ENCODE results near the gene IGLL5. TPM values are rescaled to one million over a fixed set of nuclear protein-coding genes. Genes with fewer than 3 reads are reported as not detected.
"Not testable (repeated sequence)": the region's sequence is repeated elsewhere in the genome, so short reads cannot be mapped to it uniquely, and the experiment has no call there.

The IGLL5 gene
- total and polyA plus RNA-seq, 4 experiments from 2014 or later: 0.26 to 3.6 TPM; not detected in 2

- peaks cover 0 to 2% of the 10 kb centered on the region in 2 donors for H3K27me3 Mint-ChIP-seq
- peaks cover 0 to 1% (median 0%) of the 10 kb centered on the region in 8 donors for H3K9me3 Mint-ChIP-seq
- H3K4me1 Mint-ChIP-seq: peaks cover 0 to 1% (median 0%) of the 10 kb centered on the region in 4 donors
- CTCF ChIA-PET (ENCODE audit: partially characterized antibody): no interaction called here
- Histone ChIP-seq H3K27me3 (ENCODE audit: insufficient read depth, low read length) (no peaks in the 10 kb centered on the region), H3K27ac (ENCODE audit: low read depth, low read length) (no peak overlapping the region), H3K9me3 (ENCODE audit: control insufficient read depth in 1 of 2, low read length in 2 of 2) (no peaks in the 10 kb centered on the region), H3K4me3 (ENCODE audit: low read length in 2 of 2) (no peak overlapping the region), H3K36me3 (ENCODE audit: insufficient read depth, low read length) (no peaks in the 10 kb centered on the region), H3K4me1 (ENCODE audit: insufficient read depth, low read length) (no peaks in the 10 kb centered on the region)
- H3K4me3 Mint-ChIP-seq: no peak overlapping the region
- intact Hi-C loops (cut with micrococcal nuclease): no loop called here
- no peaks in the 10 kb centered on the region for H3K36me3 Mint-ChIP-seq
- no peak for DNase-seq
- peak overlapping the region in 1 of 7 donors; percentile 15 for H3K27ac Mint-ChIP-seq
- POLR2A ChIA-PET (ENCODE audit: partially characterized antibody): no interaction called here
Measured at GRCh38 chr22:22918297-22918965, 30.8 kb downstream of the IGLL5 start.

GRCh38 chr22:22919041-22919440, 31.4 kb downstream of the IGLL5 start:
- H3K36me3 Mint-ChIP-seq: no peaks in the 10 kb centered on the region
- H3K9me3 ChIP-seq (ENCODE audit: control insufficient read depth in 1 of 2, low read length in 2 of 2): no peaks in the 10 kb centered on the region
- H3K4me3 Mint-ChIP-seq: no peak overlapping the region
- intact Hi-C loops (cut with micrococcal nuclease): no loop called here
- no peaks in the 10 kb centered on the region for H3K36me3 ChIP-seq (ENCODE audit: insufficient read depth, low read length)
- H3K4me1 ChIP-seq (ENCODE audit: insufficient read depth, low read length): no peaks in the 10 kb centered on the region
- peaks cover 0 to 1% (median 0%) of the 10 kb centered on the region in 8 donors for H3K9me3 Mint-ChIP-seq
- DNase-seq: no peak
- peaks cover 0 to 1% (median 0%) of the 10 kb centered on the region in 4 donors for H3K4me1 Mint-ChIP-seq
- H3K27ac ChIP-seq (ENCODE audit: low read depth, low read length): no peak overlapping the region
- POLR2A ChIA-PET (ENCODE audit: partially characterized antibody): no interaction called here
- no peaks in the 10 kb centered on the region for H3K27me3 ChIP-seq (ENCODE audit: insufficient read depth, low read length)
- peak overlapping the region in 1 of 7 donors; percentile 15 for H3K27ac Mint-ChIP-seq
- CTCF ChIA-PET (ENCODE audit: partially characterized antibody): no interaction called here
- H3K27me3 Mint-ChIP-seq: peaks cover 0 to 2% of the 10 kb centered on the region in 2 donors
- H3K4me3 ChIP-seq (ENCODE audit: low read length in 2 of 2): no peak overlapping the region

GRCh38 chr22:22920104-22920654, 32.6 kb downstream of the IGLL5 start:
- intact Hi-C loops (cut with micrococcal nuclease): no loop called here
- Mint-ChIP-seq H3K27ac (peak overlapping the region in 1 of 7 donors; percentile 43), H3K27me3 (peaks cover 0 to 2% of the 10 kb centered on the region in 2 donors), H3K9me3 (peaks cover 0 to 1% (median 0%) of the 10 kb centered on the region in 8 donors), H3K4me3 (no peak overlapping the region), H3K36me3 (no peaks in the 10 kb centered on the region), H3K4me1 (peaks cover 0 to 8% (median under 1%) of the 10 kb centered on the region in 4 donors)
- Histone ChIP-seq H3K4me1 (ENCODE audit: insufficient read depth, low read length) (no peaks in the 10 kb centered on the region), H3K9me3 (ENCODE audit: control insufficient read depth in 1 of 2, low read length in 2 of 2) (no peaks in the 10 kb centered on the region), H3K4me3 (ENCODE audit: low read length in 2 of 2) (no peak overlapping the region), H3K36me3 (ENCODE audit: insufficient read depth, low read length) (no peaks in the 10 kb centered on the region), H3K27me3 (ENCODE audit: insufficient read depth, low read length) (no peaks in the 10 kb centered on the region), H3K27ac (ENCODE audit: low read depth, low read length) (no peak overlapping the region)
- DNase-seq: no peak
- ChIA-PET POLR2A (ENCODE audit: partially characterized antibody) (no interaction called here), CTCF (ENCODE audit: partially characterized antibody) (no interaction called here)

GRCh38 chr22:22920910-22921550, 33.4 kb downstream of the IGLL5 start:
- no peak overlapping the region for H3K27ac ChIP-seq (ENCODE audit: low read depth, low read length)
- no peaks in the 10 kb centered on the region for H3K36me3 ChIP-seq (ENCODE audit: insufficient read depth, low read length)
- intact Hi-C loops (cut with micrococcal nuclease): no loop called here
- Mint-ChIP-seq H3K9me3 (no peaks in the 10 kb centered on the region), H3K27me3 (peaks cover 0 to 2% of the 10 kb centered on the region in 2 donors), H3K4me3 (no peak overlapping the region), H3K27ac (no peak overlapping the region), H3K4me1 (peaks cover 0 to 8% (median 2%) of the 10 kb centered on the region in 4 donors), H3K36me3 (no peaks in the 10 kb centered on the region)
- no peak for DNase-seq
- ChIA-PET CTCF (ENCODE audit: partially characterized antibody) (no interaction called here), POLR2A (ENCODE audit: partially characterized antibody) (no interaction called here)
- no peak overlapping the region for H3K4me3 ChIP-seq (ENCODE audit: low read length in 2 of 2)
- no peaks in the 10 kb centered on the region for H3K9me3 ChIP-seq (ENCODE audit: control insufficient read depth in 1 of 2, low read length in 2 of 2)
- no peaks in the 10 kb centered on the region for H3K27me3 ChIP-seq (ENCODE audit: insufficient read depth, low read length)
- no peaks in the 10 kb centered on the region for H3K4me1 ChIP-seq (ENCODE audit: insufficient read depth, low read length)

- Mint-ChIP-seq H3K27me3 (peaks cover 0 to 2% of the 10 kb centered on the region in 2 donors), H3K4me1 (peaks cover 0 to 11% (median 2%) of the 10 kb centered on the region in 4 donors), H3K27ac (no peak overlapping the region), H3K36me3 (no peaks in the 10 kb centered on the region), H3K4me3 (no peak overlapping the region), H3K9me3 (no peaks in the 10 kb centered on the region)
- H3K27me3 ChIP-seq (ENCODE audit: insufficient read depth, low read length): no peaks in the 10 kb centered on the region
- POLR2A ChIA-PET (ENCODE audit: partially characterized antibody): no interaction called here
- no peak overlapping the region for H3K4me3 ChIP-seq (ENCODE audit: low read length in 2 of 2)
- intact Hi-C loops (cut with micrococcal nuclease): no loop called here
- no peaks in the 10 kb centered on the region for H3K4me1 ChIP-seq (ENCODE audit: insufficient read depth, low read length)
- CTCF ChIA-PET (ENCODE audit: partially characterized antibody): no interaction called here
- H3K9me3 ChIP-seq (ENCODE audit: control insufficient read depth in 1 of 2, low read length in 2 of 2): no peaks in the 10 kb centered on the region
- DNase-seq: no peak
- H3K36me3 ChIP-seq (ENCODE audit: insufficient read depth, low read length): no peaks in the 10 kb centered on the region
- H3K27ac ChIP-seq (ENCODE audit: low read depth, low read length): no peak overlapping the region
Measured at GRCh38 chr22:22921575-22921974, 34.0 kb downstream of the IGLL5 start.

- H3K27me3 Mint-ChIP-seq; H3K36me3 ChIP-seq (ENCODE audit: insufficient read depth, low read length); CTCF ChIA-PET (ENCODE audit: partially characterized antibody); H3K27ac ChIP-seq (ENCODE audit: low read depth, low read length); H3K27me3 ChIP-seq (ENCODE audit: insufficient read depth, low read length); H3K4me1 ChIP-seq (ENCODE audit: insufficient read depth, low read length); POLR2A ChIA-PET (ENCODE audit: partially characterized antibody); DNase-seq; H3K4me3 ChIP-seq (ENCODE audit: low read length in 2 of 2); H3K9me3 Mint-ChIP-seq; H3K9me3 ChIP-seq (ENCODE audit: control insufficient read depth in 1 of 2, low read length in 2 of 2); H3K36me3 Mint-ChIP-seq; H3K27ac Mint-ChIP-seq; intact Hi-C loops (cut with micrococcal nuclease); H3K4me3 Mint-ChIP-seq: not testable (repeated sequence)
- H3K4me1 Mint-ChIP-seq: peaks cover 0 to 19% (median 5%) of the 10 kb centered on the region in 4 donors
Measured at GRCh38 chr22:22922092-22922953, 34.7 kb downstream of the IGLL5 start.

GRCh38 chr22:22922954-22923319, 35.3 kb downstream of the IGLL5 start:
- no peak for DNase-seq
- Mint-ChIP-seq H3K9me3 (no peaks in the 10 kb centered on the region), H3K4me3 (no peak overlapping the region), H3K36me3 (no peaks in the 10 kb centered on the region), H3K4me1 (peaks cover 0 to 23% (median 8%) of the 10 kb centered on the region in 4 donors), H3K27me3 (no peaks in the 10 kb centered on the region), H3K27ac (no peak overlapping the region)
- no peak overlapping the region for H3K27ac ChIP-seq (ENCODE audit: low read depth, low read length)
- POLR2A ChIA-PET (ENCODE audit: partially characterized antibody): no interaction called here
- H3K4me3 ChIP-seq (ENCODE audit: low read length in 2 of 2): no peak overlapping the region
- CTCF ChIA-PET (ENCODE audit: partially characterized antibody): interaction anchor here (1.1 kb wide), 1 partner anchor 213 kb away, joined by 3 read pairs; no protein-coding TSS in a partner anchor
- intact Hi-C loops (cut with micrococcal nuclease): no loop called here
- H3K4me1 ChIP-seq (ENCODE audit: insufficient read depth, low read length): no peaks in the 10 kb centered on the region
- no peaks in the 10 kb centered on the region for H3K9me3 ChIP-seq (ENCODE audit: control insufficient read depth in 1 of 2, low read length in 2 of 2)
- H3K36me3 ChIP-seq (ENCODE audit: insufficient read depth, low read length): no peaks in the 10 kb centered on the region
- H3K27me3 ChIP-seq (ENCODE audit: insufficient read depth, low read length): no peaks in the 10 kb centered on the region

Measured in CD4-positive, alpha-beta memory T cell (primary cell).